Activated T-cell treated with anti-CD3 and anti-CD28 coated beads, Interleukin-2, amount 50 U/mL, for 72 hours (primary cell): ENCODE measurements around the gene LPO. TPM values are rescaled to one million over a fixed set of nuclear protein-coding genes. Genes with fewer than 3 reads are reported as not detected.
A peak's percentile ranks its signal among the peaks of the same experiment; 100 is the strongest.

Experiments
- ATAC-seq, 2 donors: fragments of 150-1000 bp; cut with Tn5 transposase; replicated peaks in 1 of 2; 2 replicates each; pipeline ENCODE4 v1.10.0; 2021; ENCODE audit warnings: moderate library complexity in 2 of 2, mild to moderate bottlenecking in 1 of 2
- DNase-seq, 2 donors: peaks; one replicate each; pipeline ENCODE4 v3.0.0; 2021 to 2022; ENCODE audit warnings: mixed read lengths in 1 of 2
- H3K27ac Mint-ChIP-seq: one replicate; pipeline ENCODE4 v1.8.0; 2022; ENCODE audit warnings: mild to moderate bottlenecking, moderate library complexity, mixed read lengths
- H3K27me3 Mint-ChIP-seq: one replicate; pipeline ENCODE4 v1.8.0; 2022; ENCODE audit warnings: low read depth, mixed read lengths
- H3K36me3 Mint-ChIP-seq, 2 donors: one replicate each; pipeline ENCODE4 v1.8.0; 2022; ENCODE audit warnings: mixed read lengths in 2 of 2, mild to moderate bottlenecking in 1 of 2; ENCODE audit not compliant: insufficient read depth in 2 of 2
- H3K4me1 Mint-ChIP-seq: one replicate; pipeline ENCODE4 v1.8.0; 2022; ENCODE audit warnings: low read depth, mixed read lengths
- H3K4me3 Mint-ChIP-seq, 2 donors: one replicate each; pipeline ENCODE4 v1.8.0; 2022; ENCODE audit warnings: mild to moderate bottlenecking in 2 of 2, mixed read lengths in 2 of 2, moderate library complexity in 2 of 2
- H3K9me3 Mint-ChIP-seq, 2 donors: one replicate each; pipeline ENCODE4 v1.8.0; 2022; ENCODE audit warnings: mixed read lengths in 2 of 2
- total RNA-seq, 2 donors: library from RNA; stranded (reverse); gene quantifications; one replicate each; pipeline ENCODE4 v1.2.3, GENCODE V29; 2022

Gene LPO
- total RNA-seq, 2 donors from 2014 or later: 0.12 to 0.31 TPM

DNA sequence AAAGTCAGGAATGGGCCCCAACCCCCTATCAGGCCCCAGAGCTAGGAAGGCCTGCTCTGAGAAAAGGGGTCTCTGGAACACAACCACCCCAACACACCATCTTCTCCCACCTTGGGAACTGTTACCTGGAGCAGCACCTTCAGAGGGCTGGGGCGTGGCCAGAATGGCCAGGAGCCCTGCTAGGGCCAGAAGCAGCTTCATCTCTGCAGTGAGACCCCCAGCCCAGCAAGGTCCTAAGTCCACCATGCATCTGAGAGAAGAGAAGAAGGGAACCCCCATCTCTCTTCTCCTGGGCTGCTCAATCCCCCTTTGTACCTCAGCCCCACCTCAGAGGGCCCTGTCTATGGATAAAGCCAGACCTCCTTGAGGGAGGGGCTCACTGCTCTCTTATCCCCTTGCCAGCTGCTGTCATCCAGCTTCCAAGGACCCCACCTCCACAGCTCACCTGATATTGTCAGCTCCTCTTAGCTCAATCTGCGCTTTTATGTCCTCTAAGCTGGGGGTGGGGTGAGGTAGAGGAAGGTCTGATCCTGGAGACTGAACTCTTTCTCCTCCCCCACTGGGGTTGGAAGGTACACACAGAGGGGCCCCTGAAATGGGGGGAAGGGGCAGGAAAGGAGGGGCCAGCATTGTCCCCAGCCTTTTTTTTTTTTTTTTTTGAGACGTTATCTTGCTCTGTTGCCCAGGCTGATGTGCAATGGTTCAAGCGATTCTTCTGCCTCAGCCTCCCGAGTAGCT, 42.3 kb downstream of the LPO start, which contains the start of gene MPO:
Gene MPO, minus strand, starts transcription at position 456 of the 738 bp plus-strand sequence. Its CDS starts 177 bp downstream, at position 279.
- Mint-ChIP-seq H3K9me3 (no peaks in the 10 kb centered on the region), H3K27ac (no peak within 1 kb of the TSS), H3K36me3 (no peaks in the 10 kb centered on the region), H3K4me1 (no peaks in the 10 kb centered on the region), H3K4me3 (no peak within 1 kb of the TSS), H3K27me3 (peaks cover 32% of the 10 kb centered on the region)
- no peak for DNase-seq
- ATAC-seq: no peak

DNA sequence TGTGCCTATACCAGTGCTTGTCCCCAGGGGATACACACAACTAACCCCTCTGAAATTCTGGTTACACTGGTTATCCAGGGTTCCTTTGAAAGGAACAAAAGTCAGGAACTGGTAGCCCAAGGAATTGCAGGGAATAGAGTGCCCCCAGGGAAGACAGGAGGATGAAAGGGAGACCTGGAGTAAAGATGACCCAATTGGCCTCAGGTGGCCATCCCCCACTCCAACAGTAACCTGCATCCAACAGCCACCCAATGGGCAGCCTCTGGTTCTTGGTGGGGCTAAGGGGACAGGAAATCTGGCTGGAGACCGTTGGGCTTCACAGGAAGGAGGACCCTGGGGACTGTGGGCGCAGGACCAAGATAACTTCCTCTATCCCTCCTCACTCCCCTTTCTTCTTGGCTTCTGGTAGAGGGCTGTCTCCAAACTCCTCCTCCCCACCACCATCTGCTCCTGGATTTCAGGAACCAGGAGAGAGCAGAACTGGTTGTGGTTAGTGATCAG, 43.2 kb downstream of the LPO start:
- Mint-ChIP-seq H3K4me3 (no peak overlapping the region), H3K9me3 (no peaks in the 10 kb centered on the region), H3K27ac (no peak overlapping the region), H3K36me3 (no peaks in the 10 kb centered on the region), H3K4me1 (no peaks in the 10 kb centered on the region), H3K27me3 (peaks cover 26% of the 10 kb centered on the region)
- ATAC-seq (no peak), DNase-seq (no peak)

DNA sequence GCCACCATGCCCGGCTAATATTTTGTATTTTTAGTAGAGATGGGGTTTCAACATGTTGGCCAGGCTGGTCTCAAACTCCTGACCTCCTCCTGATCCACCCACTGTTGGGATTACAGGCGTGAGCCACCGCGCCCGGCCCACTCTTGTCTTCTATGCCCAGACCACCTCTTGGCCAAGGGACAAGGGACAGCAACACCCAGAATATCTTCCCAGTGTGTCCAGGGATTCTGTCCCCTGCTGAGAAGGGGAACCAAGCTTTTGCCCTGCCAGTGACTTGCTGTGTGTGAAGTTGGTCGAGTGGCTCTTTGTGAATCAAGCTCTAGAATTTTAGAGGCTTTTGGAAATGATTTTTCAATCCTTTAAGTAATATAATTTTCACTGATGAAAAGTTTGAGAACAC, 44.1 kb downstream of the LPO start:
- Mint-ChIP-seq H3K27me3 (peaks cover 28% of the 10 kb centered on the region), H3K4me1 (no peaks in the 10 kb centered on the region), H3K36me3 (no peaks in the 10 kb centered on the region), H3K9me3 (no peaks in the 10 kb centered on the region), H3K27ac (no peak overlapping the region), H3K4me3 (no peak overlapping the region)
- ATAC-seq: no peak
- no peak for DNase-seq

GRCh38 chr17:58283674-58284612, 45.6 kb downstream of the LPO start:
- Mint-ChIP-seq H3K4me1 (no peaks in the 10 kb centered on the region), H3K36me3 (no peaks in the 10 kb centered on the region), H3K27me3 (peaks cover 21% of the 10 kb centered on the region), H3K4me3 (no peak overlapping the region), H3K9me3 (no peaks in the 10 kb centered on the region), H3K27ac (no peak overlapping the region)
- no peak for DNase-seq
- no peak for ATAC-seq

DNA sequence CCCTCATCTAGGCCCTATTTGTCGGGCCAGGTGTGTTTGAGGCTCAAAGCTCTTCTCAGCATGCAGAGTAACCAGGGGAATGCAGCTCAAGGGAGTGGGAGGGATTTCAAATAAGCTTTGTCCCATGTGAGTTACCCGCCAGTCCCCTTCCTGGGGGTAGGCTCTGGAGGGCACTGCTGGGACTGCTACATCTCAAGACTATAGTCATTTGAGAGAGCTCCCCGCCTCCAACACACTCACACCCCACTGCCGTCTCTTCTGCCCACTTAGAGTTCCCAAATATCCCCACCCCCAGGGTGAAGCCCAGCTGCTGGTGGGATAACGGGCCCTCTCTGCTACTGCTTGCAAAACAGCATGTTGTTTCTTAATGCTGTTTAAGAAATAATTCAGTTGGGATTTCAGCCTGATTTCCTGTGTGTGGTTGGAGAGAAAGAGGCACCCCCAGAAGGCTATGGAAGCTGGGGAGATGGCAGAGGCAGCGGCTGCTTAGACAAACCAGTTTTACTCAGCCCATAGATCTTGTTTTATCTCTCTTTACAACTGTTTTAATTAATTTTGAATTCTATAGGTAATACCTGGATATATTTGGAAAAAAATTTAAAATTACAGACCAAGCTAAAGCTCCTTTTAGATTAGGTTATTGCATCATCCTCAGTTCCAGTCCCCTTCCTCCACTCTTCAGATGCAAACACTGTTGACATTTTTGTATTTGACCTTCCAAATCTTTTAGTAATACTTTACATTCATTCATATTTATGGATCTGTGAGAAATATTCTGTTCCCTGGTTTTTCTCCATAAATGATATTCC, 46.4 kb downstream of the LPO start:
- no peaks in the 10 kb centered on the region for H3K9me3 Mint-ChIP-seq
- H3K36me3 Mint-ChIP-seq: no peaks in the 10 kb centered on the region
- H3K4me3 Mint-ChIP-seq: no peak overlapping the region
- peaks cover 16% of the 10 kb centered on the region for H3K27me3 Mint-ChIP-seq
- ATAC-seq (no peak), DNase-seq (no peak)
- H3K27ac Mint-ChIP-seq: peak overlapping the region; percentile 87
- H3K4me1 Mint-ChIP-seq: no peaks in the 10 kb centered on the region

- DNase-seq: no peak
- H3K4me1 Mint-ChIP-seq: no peaks in the 10 kb centered on the region
- no peaks in the 10 kb centered on the region for H3K9me3 Mint-ChIP-seq
- H3K4me3 Mint-ChIP-seq: no peak overlapping the region
- no peak for ATAC-seq
- peaks cover 14% of the 10 kb centered on the region for H3K27me3 Mint-ChIP-seq
- peak overlapping the region; percentile 87 for H3K27ac Mint-ChIP-seq
- H3K36me3 Mint-ChIP-seq: no peaks in the 10 kb centered on the region
Observed at GRCh38 chr17:58285422-58285810, 47.0 kb downstream of the LPO start.

DNA sequence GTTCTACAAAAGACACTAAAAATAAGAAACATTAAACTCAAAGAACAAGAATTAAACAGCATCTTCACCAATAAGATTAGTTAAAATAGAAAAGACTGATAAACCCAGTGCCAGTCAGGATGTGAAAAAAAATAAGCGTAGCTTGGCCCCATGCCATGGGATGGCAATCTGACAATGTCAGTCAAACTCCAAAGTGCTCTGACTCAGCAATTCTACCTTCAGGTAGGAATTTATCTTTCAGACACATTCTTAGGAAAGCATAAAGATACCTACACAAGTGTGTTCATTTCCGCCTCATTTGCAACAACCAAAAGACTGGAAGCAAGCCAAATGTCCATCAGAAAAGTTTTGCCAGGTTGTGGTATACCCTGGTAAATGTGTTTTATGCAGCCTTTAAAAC, 51.5 kb downstream of the LPO start:
- DNase-seq: no peak
- Mint-ChIP-seq H3K4me3 (no peak overlapping the region), H3K27me3 (peaks cover 26% of the 10 kb centered on the region), H3K27ac (no peak overlapping the region), H3K4me1 (no peaks in the 10 kb centered on the region), H3K36me3 (no peaks in the 10 kb centered on the region), H3K9me3 (no peaks in the 10 kb centered on the region)
- ATAC-seq: no peak

DNA sequence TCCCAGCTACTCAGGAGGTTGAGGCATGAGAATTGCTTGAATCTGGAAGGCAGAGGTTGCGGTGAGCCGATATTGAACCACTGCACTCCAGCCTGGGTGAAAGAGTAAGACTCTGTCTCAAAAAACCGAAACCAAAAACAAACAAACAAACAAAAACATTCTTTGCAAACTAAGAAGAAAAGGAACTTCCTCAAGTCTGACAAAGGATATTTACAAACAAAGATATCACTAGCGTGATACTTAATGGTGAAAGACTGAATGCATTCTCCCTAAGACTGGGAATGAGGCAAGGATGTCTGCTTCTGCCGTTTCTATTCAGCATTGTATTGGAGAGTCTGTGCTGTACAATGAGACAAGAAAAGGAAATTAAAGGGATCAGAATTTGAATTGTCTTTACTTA, 52.9 kb downstream of the LPO start:
- Mint-ChIP-seq H3K4me3 (no peak overlapping the region), H3K4me1 (no peaks in the 10 kb centered on the region), H3K36me3 (no peaks in the 10 kb centered on the region), H3K27me3 (peaks cover 26% of the 10 kb centered on the region), H3K27ac (no peak overlapping the region), H3K9me3 (no peaks in the 10 kb centered on the region)
- ATAC-seq: no peak
- no peak for DNase-seq

- H3K36me3 Mint-ChIP-seq: no peaks in the 10 kb centered on the region
- DNase-seq: no peak
- ATAC-seq: no peak
- no peak overlapping the region for H3K27ac Mint-ChIP-seq
- no peaks in the 10 kb centered on the region for H3K9me3 Mint-ChIP-seq
- no peaks in the 10 kb centered on the region for H3K4me1 Mint-ChIP-seq
- no peak overlapping the region for H3K4me3 Mint-ChIP-seq
- H3K27me3 Mint-ChIP-seq: peaks cover 17% of the 10 kb centered on the region
Observed at GRCh38 chr17:58294034-58294433, 55.6 kb downstream of the LPO start.

GRCh38 chr17:58300336-58300735, 62.0 kb downstream of the LPO start:
- ATAC-seq (no peak), DNase-seq (no peak)
- Mint-ChIP-seq H3K4me3 (no peak overlapping the region), H3K27me3 (no peaks in the 10 kb centered on the region), H3K4me1 (no peaks in the 10 kb centered on the region), H3K9me3 (no peaks in the 10 kb centered on the region), H3K36me3 (no peaks in the 10 kb centered on the region), H3K27ac (no peak overlapping the region)

GRCh38 chr17:58301504-58302150, 63.2 kb downstream of the LPO start:
- no peaks in the 10 kb centered on the region for H3K4me1 Mint-ChIP-seq
- no peak overlapping the region for H3K27ac Mint-ChIP-seq
- H3K27me3 Mint-ChIP-seq: no peaks in the 10 kb centered on the region
- no peak for ATAC-seq
- H3K9me3 Mint-ChIP-seq: no peaks in the 10 kb centered on the region
- no peak overlapping the region for H3K4me3 Mint-ChIP-seq
- H3K36me3 Mint-ChIP-seq: no peaks in the 10 kb centered on the region
- DNase-seq: no peak

DNA sequence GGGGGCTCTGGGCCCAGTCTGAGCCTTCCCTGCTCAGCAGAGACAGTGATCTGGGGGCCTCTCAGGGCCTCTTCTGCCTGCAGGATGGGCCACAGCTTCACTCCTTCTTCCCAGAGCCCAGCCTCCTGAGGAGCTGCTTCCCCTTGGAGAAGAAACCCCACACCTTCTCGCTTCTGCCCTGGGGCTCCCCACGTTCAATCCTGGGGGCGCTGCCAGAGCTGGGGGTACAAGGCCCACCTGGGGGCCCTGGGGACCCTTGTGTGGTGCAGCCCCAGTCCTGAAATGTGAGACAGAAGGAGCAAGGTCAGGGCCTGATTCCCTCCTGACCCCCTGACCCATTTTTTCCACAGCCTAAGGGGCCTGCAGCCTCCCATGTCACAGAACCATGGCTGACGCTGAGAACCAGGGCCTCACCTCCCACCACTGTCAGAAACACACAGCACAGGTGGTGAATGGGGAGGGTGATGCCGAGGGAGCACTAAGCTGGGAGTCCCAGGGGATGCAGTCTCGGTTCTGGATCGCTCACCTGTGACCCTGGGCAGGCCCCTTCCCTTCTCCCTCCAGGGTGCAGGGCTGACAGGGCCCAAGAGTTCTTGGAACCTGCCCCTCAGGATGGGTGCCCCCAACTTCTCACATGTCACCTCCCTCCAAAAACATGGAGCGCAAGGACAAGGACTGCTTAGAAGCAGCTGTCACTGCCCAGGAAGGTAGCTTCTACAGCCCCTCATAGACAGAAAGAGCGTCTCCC, 64.0 kb downstream of the LPO start:
- no peak overlapping the region for H3K4me3 Mint-ChIP-seq
- DNase-seq (no peak), ATAC-seq (no peak)
- no peak overlapping the region for H3K27ac Mint-ChIP-seq
- no peaks in the 10 kb centered on the region for H3K4me1 Mint-ChIP-seq
- H3K9me3 Mint-ChIP-seq: no peaks in the 10 kb centered on the region
- H3K36me3 Mint-ChIP-seq: no peaks in the 10 kb centered on the region
- no peaks in the 10 kb centered on the region for H3K27me3 Mint-ChIP-seq
